Adrenal gland (tissue), 5 donors: Measurements from ENCODE around the gene GLDC.

Experiments
- CTCF ChIP-seq, 6 experiments: fragments of 450-650 bp in 4 of 6; fragments of 200-600 bp in 2 of 6; sonication (generic) in 1 of 6; IDR thresholded peaks; 1 replicate in 5 of 6; 2 replicates in 1 of 6; pipeline versions ENCODE4 v1.5.1 to v1.8.0; 2016 to 2021; ENCODE audit warnings: antibody characterized with exemption in 6 of 6, mild to moderate bottlenecking in 2 of 6, moderate library complexity in 1 of 6
- POLR2A ChIP-seq, 2 donors: fragments of 450-650 bp; IDR thresholded peaks; one replicate each; pipeline ENCODE4 v1.6.1; 2017; ENCODE audit warnings: antibody characterized with exemption in 2 of 2, mild to moderate bottlenecking in 2 of 2, moderate library complexity in 1 of 2
- donor health status: DM: no; HTN: no; CAD: no.

GRCh38 chr9:6619909-6620308 is 25.6 kb downstream of the GLDC start:
- TF ChIP-seq POLR2A (IDR thresholded peaks at IDR 0.05) (no peak), CTCF (IDR thresholded peaks at IDR 0.05) (no peak)
